ENCODE results near the gene PRKCE.

- no peak for TF ChIP-seq POLR2AphosphoS5 (IDR thresholded peaks at IDR 0.05; ENCODE audit: borderline replicate concordance, low read depth, low read length)
- TF ChIP-seq EZH2 (IDR thresholded peaks at IDR 0.05): no peak
- TF ChIP-seq FOXP2 (optimal IDR thresholded peaks at IDR 0.05; ENCODE audit: control extremely low read depth, extremely low read length, insufficient read depth): no peak
Observed at GRCh38 chr2:45992021-45992740, 340.7 kb downstream of the PRKCE start.
